ENCODE results near the gene LTC4S. TPM values are rescaled to one million over a fixed set of nuclear protein-coding genes. Genes with fewer than 3 reads are reported as not detected.
"Not testable (repeated sequence)": the region's sequence is repeated elsewhere in the genome, so short reads cannot be mapped to it uniquely, and the experiment has no call there.

The LTC4S gene, protein sequence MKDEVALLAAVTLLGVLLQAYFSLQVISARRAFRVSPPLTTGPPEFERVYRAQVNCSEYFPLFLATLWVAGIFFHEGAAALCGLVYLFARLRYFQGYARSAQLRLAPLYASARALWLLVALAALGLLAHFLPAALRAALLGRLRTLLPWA
- 1 to 10 TPM in 1 of 2 experiments, under 1 TPM in 1; 0.57 to 1.0 TPM for total RNA-seq
- 4.0 TPM for polyA plus RNA-seq

DNA sequence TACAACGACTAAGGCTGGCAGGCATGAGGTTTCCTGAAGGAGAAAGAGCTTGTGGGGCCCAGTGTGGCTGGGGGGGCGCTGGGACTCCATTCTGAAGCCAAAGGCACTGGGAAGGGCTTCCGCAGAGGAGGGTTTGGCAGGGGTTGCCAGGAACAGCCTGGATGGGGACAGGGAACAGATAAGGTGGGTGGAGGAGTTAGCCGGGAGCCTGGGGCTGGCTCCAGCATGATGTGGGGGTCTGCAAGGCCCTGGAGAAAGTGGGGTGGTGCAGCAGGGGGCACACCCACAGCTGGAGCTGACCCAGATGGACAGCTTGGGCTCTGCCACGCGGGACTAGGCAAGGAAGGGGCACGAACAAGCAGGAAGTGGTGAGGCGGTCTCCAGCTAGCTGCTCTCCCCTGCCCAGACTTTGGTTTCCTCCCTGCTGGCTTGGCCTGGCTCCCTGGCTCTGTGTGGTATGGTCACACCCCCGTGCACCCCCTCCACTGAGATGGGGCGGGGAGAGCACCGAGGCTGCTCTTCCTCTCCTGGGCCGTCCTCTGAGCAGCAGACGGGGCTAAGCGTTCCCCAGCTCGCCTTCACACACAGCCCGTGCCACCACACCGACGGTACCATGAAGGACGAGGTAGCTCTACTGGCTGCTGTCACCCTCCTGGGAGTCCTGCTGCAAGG is at the start of gene LTC4S:
Gene LTC4S, plus strand, starts transcription at position 519 of the 672 bp plus-strand sequence. Its CDS starts 95 bp downstream, at position 614.
- Histone ChIP-seq H3K27me3 (ENCODE audit: insufficient read depth, low read length, poor library complexity, severe bottlenecking) (no peaks in the 10 kb centered on the region), H3K27ac (ENCODE audit: low read depth, low read length) (no peak within 1 kb of the TSS), H3K4me1 (ENCODE audit: insufficient read depth, low read length) (peaks cover 28% of the 10 kb centered on the region), H3K4me3 (ENCODE audit: low read length) (peak within 1 kb of the TSS; percentile 47), H3K9me3 (ENCODE audit: low read length) (no peaks in the 10 kb centered on the region), H3K36me3 (ENCODE audit: insufficient read depth, low read length) (peaks cover 5% of the 10 kb centered on the region)
- H3K4me1 Mint-ChIP-seq: peaks cover 27 to 39% (median 28%) of the 10 kb centered on the region in 3 donors
- H3K36me3 Mint-ChIP-seq: peaks cover 0 to 13% (median 0%) of the 10 kb centered on the region in 3 donors
- H3K27ac Mint-ChIP-seq: peak within 1 kb of the TSS; percentile 86 to 95 (median 90)
- peak; percentile 41 to 80 (median 53) for DNase-seq
- POLR2A ChIA-PET: interaction anchor here (0.6 to 1.9 kb wide), 9 partner anchors 12 to 170 kb away, joined by 3 to 9 read pairs (median 5); partner anchors contain the start of genes HNRNPH1, MAML1 and SQSTM1
- H3K27me3 Mint-ChIP-seq: no peaks in the 10 kb centered on the region
- no peaks in the 10 kb centered on the region for H3K9me3 Mint-ChIP-seq
- H3K4me3 Mint-ChIP-seq: peak within 1 kb of the TSS; percentile 63 to 88 (median 76)
- CTCF ChIA-PET: interaction anchor here (0.9 to 5.9 kb wide), 4 partner anchors 8 to 63 kb away, joined by 3 to 61 read pairs (median 6); partner anchors contain the start of gene MAML1

DNA sequence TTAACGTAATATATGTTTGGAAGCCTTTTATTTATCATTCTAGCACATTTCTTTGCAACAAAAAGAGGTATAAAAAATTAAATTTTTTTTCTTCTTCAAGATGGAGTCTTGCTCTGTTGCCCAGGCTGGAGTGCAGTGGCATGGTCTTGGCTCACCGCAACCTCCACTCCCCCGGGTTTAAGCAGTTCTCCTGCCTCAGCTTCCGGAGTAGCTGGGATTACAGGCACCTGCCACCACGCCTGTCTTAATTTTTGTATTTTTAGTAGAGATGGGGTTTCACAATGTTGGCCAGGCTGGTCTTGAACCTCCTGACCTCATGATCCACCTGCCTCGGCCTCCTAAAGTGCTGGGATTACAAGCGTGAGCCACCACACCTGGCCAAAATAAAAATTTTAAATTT is 49.7 kb upstream of the LTC4S start:
- Mint-ChIP-seq H3K4me1 (peaks cover 33 to 54% (median 46%) of the 10 kb centered on the region in 3 donors), H3K36me3 (peaks cover 0 to 28% (median 2%) of the 10 kb centered on the region in 3 donors)
- H3K9me3 ChIP-seq (ENCODE audit: low read length); H3K4me3 ChIP-seq (ENCODE audit: low read length); H3K27me3 Mint-ChIP-seq; POLR2A ChIA-PET; H3K36me3 ChIP-seq (ENCODE audit: insufficient read depth, low read length); H3K9me3 Mint-ChIP-seq; H3K4me3 Mint-ChIP-seq; H3K27ac ChIP-seq (ENCODE audit: low read depth, low read length); H3K27ac Mint-ChIP-seq; DNase-seq; H3K4me1 ChIP-seq (ENCODE audit: insufficient read depth, low read length); H3K27me3 ChIP-seq (ENCODE audit: insufficient read depth, low read length, poor library complexity, severe bottlenecking): not testable (repeated sequence)
- CTCF ChIA-PET: interaction anchor here (0.7 kb wide), 1 partner anchor 153 kb away, joined by 3 read pairs; no protein-coding TSS in a partner anchor

DNA sequence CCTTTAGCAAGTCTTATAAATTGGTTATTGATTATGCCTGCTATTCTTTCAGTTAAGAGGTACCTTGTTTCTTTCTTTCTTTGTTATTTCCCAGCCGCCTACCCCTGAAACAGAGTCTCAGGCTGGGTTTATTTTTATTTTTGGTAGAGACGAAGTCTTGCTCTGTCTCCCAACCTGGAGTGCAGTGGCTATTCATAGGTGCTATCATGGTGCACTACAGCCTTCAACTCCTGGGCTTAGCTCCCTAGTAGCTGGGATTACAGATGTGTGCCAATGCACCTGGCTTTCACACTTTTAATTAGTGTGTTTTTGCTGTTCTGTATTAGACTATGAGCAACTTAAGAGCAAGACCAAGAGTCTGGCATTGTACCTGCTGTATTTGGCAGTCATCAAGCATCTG is 46.9 kb upstream of the LTC4S start:
- no peak for DNase-seq
- CTCF ChIA-PET: no interaction called here
- POLR2A ChIA-PET: no interaction called here
- no peaks in the 10 kb centered on the region for H3K36me3 ChIP-seq (ENCODE audit: insufficient read depth, low read length)
- H3K9me3 ChIP-seq (ENCODE audit: low read length): no peaks in the 10 kb centered on the region
- peak overlapping the region in 6 of 8 donors; percentile 1 to 88 (median 60) for H3K27ac Mint-ChIP-seq
- no peak overlapping the region for H3K4me3 ChIP-seq (ENCODE audit: low read length)
- H3K4me3 Mint-ChIP-seq: peak overlapping the region in 1 of 7 donors; percentile 48
- H3K27ac ChIP-seq (ENCODE audit: low read depth, low read length): no peak overlapping the region
- H3K4me1 ChIP-seq (ENCODE audit: insufficient read depth, low read length): no peaks in the 10 kb centered on the region
- H3K27me3 Mint-ChIP-seq: no peaks in the 10 kb centered on the region
- peaks cover 27 to 52% (median 37%) of the 10 kb centered on the region in 3 donors for H3K4me1 Mint-ChIP-seq
- H3K9me3 Mint-ChIP-seq: no peaks in the 10 kb centered on the region
- no peaks in the 10 kb centered on the region for H3K27me3 ChIP-seq (ENCODE audit: insufficient read depth, low read length, poor library complexity, severe bottlenecking)
- H3K36me3 Mint-ChIP-seq: peaks cover 0 to 29% (median 2%) of the 10 kb centered on the region in 3 donors

DNA sequence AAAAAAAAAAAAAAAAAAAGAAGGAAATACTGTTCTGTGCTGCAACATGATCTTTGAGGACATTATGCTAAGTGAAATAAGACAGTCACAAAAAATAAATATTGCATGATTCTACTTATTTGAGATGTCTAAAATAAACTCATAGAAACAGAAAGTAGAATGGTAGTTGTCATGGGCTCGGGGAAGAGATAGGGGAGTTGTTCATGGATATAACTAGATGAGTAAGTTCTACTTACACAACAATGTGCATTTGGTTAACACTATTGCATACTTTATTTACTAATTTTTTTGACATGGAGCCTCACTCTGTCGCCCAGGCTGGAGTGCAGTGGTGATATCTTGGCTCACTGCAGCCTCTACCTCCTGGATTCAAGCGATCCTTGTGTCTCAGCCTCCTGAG is 46.0 kb upstream of the LTC4S start:
- no peak for DNase-seq
- Mint-ChIP-seq H3K36me3 (peaks cover 0 to 27% (median 2%) of the 10 kb centered on the region in 3 donors), H3K27me3 (no peaks in the 10 kb centered on the region), H3K4me3 (no peak overlapping the region), H3K9me3 (no peaks in the 10 kb centered on the region), H3K4me1 (peaks cover 26 to 48% (median 35%) of the 10 kb centered on the region in 3 donors), H3K27ac (peak overlapping the region in 1 of 8 donors; percentile 23)
- CTCF ChIA-PET: no interaction called here
- no peaks in the 10 kb centered on the region for H3K27me3 ChIP-seq (ENCODE audit: insufficient read depth, low read length, poor library complexity, severe bottlenecking)
- no peak overlapping the region for H3K27ac ChIP-seq (ENCODE audit: low read depth, low read length)
- H3K36me3 ChIP-seq (ENCODE audit: insufficient read depth, low read length): no peaks in the 10 kb centered on the region
- POLR2A ChIA-PET: no interaction called here
- H3K4me3 ChIP-seq (ENCODE audit: low read length): no peak overlapping the region
- H3K9me3 ChIP-seq (ENCODE audit: low read length): no peaks in the 10 kb centered on the region
- no peaks in the 10 kb centered on the region for H3K4me1 ChIP-seq (ENCODE audit: insufficient read depth, low read length)

DNA sequence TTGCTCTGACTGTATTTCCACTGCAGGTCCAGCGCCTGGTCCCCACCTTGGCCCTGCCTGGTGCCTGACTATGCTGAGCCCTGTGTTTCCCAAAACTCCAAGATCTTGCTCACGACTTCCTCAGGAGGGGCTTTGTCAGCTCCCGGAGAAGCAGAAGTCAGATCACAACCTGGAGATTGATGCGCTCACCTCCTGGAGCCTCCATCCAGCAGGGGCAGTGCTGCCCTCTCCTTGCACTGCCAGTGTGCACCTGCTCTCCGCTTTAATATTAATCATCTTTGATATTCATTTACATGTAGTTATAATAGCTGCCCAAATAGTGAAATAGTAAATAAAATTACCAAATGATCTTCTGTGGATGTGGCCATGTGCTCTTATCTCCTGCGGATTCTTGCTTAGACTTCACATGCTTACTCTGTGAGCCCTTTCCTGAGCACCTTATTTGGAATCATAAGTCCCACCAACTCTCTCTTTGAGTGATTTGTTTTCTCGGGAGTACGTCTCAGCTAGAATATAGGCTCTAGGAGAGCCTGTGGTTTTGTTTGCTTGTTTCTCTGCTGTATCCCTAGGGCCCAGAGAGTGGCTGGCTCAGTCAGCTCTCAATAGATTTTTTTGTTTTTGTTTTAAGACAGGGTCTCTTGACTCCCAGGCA is 43.8 kb upstream of the LTC4S start:
- Histone ChIP-seq H3K9me3 (ENCODE audit: low read length) (no peaks in the 10 kb centered on the region), H3K27me3 (ENCODE audit: insufficient read depth, low read length, poor library complexity, severe bottlenecking) (no peaks in the 10 kb centered on the region), H3K4me1 (ENCODE audit: insufficient read depth, low read length) (peaks cover 14% of the 10 kb centered on the region), H3K27ac (ENCODE audit: low read depth, low read length) (no peak overlapping the region), H3K36me3 (ENCODE audit: insufficient read depth, low read length) (no peaks in the 10 kb centered on the region), H3K4me3 (ENCODE audit: low read length) (no peak overlapping the region)
- CTCF ChIA-PET: interaction anchor here (1.0 to 1.4 kb wide), 2 partner anchors 10 to 13 kb away, joined by 3 to 4 read pairs; no protein-coding TSS in a partner anchor
- Mint-ChIP-seq H3K27ac (peak overlapping the region in 5 of 8 donors; percentile 8 to 84 (median 66)), H3K36me3 (peaks cover 0 to 33% (median 5%) of the 10 kb centered on the region in 3 donors), H3K9me3 (no peaks in the 10 kb centered on the region), H3K27me3 (no peaks in the 10 kb centered on the region), H3K4me1 (peaks cover 41 to 63% (median 47%) of the 10 kb centered on the region in 3 donors), H3K4me3 (no peak overlapping the region)
- POLR2A ChIA-PET: interaction anchor here (0.5 to 0.6 kb wide), 3 partner anchors 21 to 136 kb away, joined by 3 to 8 read pairs (median 3); no protein-coding TSS in a partner anchor
- no peak for DNase-seq

DNA sequence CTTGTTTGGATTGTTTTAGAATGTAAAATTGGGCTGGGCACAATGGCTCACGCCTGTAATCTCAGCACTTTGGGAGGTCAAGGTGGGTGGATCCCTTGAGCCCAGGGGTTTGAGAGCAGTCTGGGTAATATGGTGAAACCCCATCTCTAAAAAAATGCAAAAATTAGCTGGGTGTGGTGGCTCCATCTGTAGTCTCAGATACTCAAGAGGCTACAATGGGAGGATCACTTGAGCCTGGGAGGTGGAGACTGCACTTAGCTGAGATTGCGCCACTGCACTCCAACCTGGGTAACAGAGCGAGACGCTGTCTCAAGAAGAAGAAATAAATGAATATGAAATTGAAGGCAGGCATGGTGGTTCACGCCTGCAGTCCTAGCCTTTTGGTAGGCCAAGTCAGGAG is 39.8 kb upstream of the LTC4S start:
- peak overlapping the region in 3 of 8 donors; percentile 50 to 53 (median 51) for H3K27ac Mint-ChIP-seq
- H3K4me1 Mint-ChIP-seq: peaks cover 39 to 60% (median 41%) of the 10 kb centered on the region in 3 donors
- no peaks in the 10 kb centered on the region for H3K9me3 Mint-ChIP-seq

DNA sequence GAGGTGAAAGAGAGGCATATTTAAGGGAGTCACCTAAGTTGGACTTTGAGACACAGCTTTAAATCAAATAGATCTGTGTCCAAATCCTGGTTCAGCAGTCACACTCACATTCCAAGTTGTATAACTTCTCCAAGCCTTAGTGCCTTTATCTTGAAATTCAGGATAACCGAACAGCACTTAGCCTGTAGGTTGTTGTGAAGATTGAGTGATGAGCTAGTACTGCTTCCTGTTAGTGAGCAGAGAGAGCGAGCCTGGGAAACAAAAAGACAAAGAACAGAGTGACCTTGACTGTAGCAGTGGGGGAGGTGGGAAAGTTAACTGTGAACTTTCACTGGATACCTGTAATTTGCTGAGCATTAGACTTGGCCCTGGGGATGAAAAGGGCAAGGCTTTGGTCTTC is 38.8 kb upstream of the LTC4S start:
- peaks cover 48 to 62% (median 48%) of the 10 kb centered on the region in 3 donors for H3K4me1 Mint-ChIP-seq
- ChIA-PET CTCF (interaction anchor here (1.2 to 1.4 kb wide), 3 partner anchors 8 to 41 kb away, joined by 3 to 7 read pairs (median 6); no protein-coding TSS in a partner anchor), POLR2A (interaction anchor here (0.7 kb wide), 1 partner anchor 39 kb away, joined by 5 read pairs; no protein-coding TSS in a partner anchor)
- H3K4me3 Mint-ChIP-seq: no peak overlapping the region
- DNase-seq: no peak
- no peaks in the 10 kb centered on the region for H3K9me3 Mint-ChIP-seq
- H3K27me3 Mint-ChIP-seq: no peaks in the 10 kb centered on the region
- Histone ChIP-seq H3K36me3 (ENCODE audit: insufficient read depth, low read length) (no peaks in the 10 kb centered on the region), H3K27ac (ENCODE audit: low read depth, low read length) (no peak overlapping the region), H3K27me3 (ENCODE audit: insufficient read depth, low read length, poor library complexity, severe bottlenecking) (no peaks in the 10 kb centered on the region), H3K4me3 (ENCODE audit: low read length) (no peak overlapping the region), H3K9me3 (ENCODE audit: low read length) (no peaks in the 10 kb centered on the region), H3K4me1 (ENCODE audit: insufficient read depth, low read length) (peaks cover 16% of the 10 kb centered on the region)
- peaks cover 0 to 18% (median 3%) of the 10 kb centered on the region in 3 donors for H3K36me3 Mint-ChIP-seq
- peak overlapping the region; percentile 2 to 67 (median 36) for H3K27ac Mint-ChIP-seq

More for the DNA sequence above, 39.8 kb upstream of the LTC4S start:
- H3K4me3 ChIP-seq (ENCODE audit: low read length): no peak overlapping the region
- Mint-ChIP-seq H3K27me3 (no peaks in the 10 kb centered on the region), H3K36me3 (peaks cover 0 to 24% (median 3%) of the 10 kb centered on the region in 3 donors), H3K4me3 (no peak overlapping the region)
- peaks cover 14% of the 10 kb centered on the region for H3K4me1 ChIP-seq (ENCODE audit: insufficient read depth, low read length)
- H3K27me3 ChIP-seq (ENCODE audit: insufficient read depth, low read length, poor library complexity, severe bottlenecking): no peaks in the 10 kb centered on the region
- H3K36me3 ChIP-seq (ENCODE audit: insufficient read depth, low read length): no peaks in the 10 kb centered on the region
- CTCF ChIA-PET: interaction anchor here (1.2 to 1.4 kb wide), 2 partner anchors 9 to 15 kb away, joined by 3 to 6 read pairs; no protein-coding TSS in a partner anchor
- H3K9me3 ChIP-seq (ENCODE audit: low read length): no peaks in the 10 kb centered on the region
- POLR2A ChIA-PET: no interaction called here
- H3K27ac ChIP-seq (ENCODE audit: low read depth, low read length): no peak overlapping the region
- DNase-seq: no peak

All from CD8-positive, alpha-beta memory T cell (primary cell).